Spleen (tissue), 7 donors: Measurements from ENCODE around the gene PTOV1.

Experiments used
- POLR2A ChIP-seq, 3 donors: fragments of 450-650 bp; IDR thresholded peaks; one replicate each; pipeline ENCODE4 v1.5.1; 2017; ENCODE audit warnings: antibody characterized with exemption in 3 of 3, mild to moderate bottlenecking in 1 of 3
- POLR2AphosphoS5 ChIP-seq, 3 donors: sonication (generic); formaldehyde crosslinking; IDR thresholded peaks; one replicate each; pipeline ENCODE4 v1.5.1; 2017; ENCODE audit warnings: antibody characterized with exemption in 3 of 3
- TF ChIP-seq, protein P1 (sequence below), 11 experiments: fragments of 200-600 bp in 7 of 11; fragments of 450-650 bp in 4 of 11; sonication (generic) in 4 of 11; IDR thresholded peaks in 8 of 11; conservative IDR thresholded peaks in 3 of 11; 1 replicate in 7 of 11; 2 replicates in 4 of 11; pipeline versions ENCODE4 v1.4.0 to v1.8.0; 2016 to 2021; ENCODE audit warnings: antibody characterized with exemption in 11 of 11, inconsistent platforms in 4 of 11, mild to moderate bottlenecking in 1 of 11
- donor health status: DM: no; HTN: no; CAD: no; lungs with moderate emphysema.
- donor health status: DM: no; HTN: no; CAD: no.
- donor health status: DM: no; HTN: no; CAD: no.

DNA sequence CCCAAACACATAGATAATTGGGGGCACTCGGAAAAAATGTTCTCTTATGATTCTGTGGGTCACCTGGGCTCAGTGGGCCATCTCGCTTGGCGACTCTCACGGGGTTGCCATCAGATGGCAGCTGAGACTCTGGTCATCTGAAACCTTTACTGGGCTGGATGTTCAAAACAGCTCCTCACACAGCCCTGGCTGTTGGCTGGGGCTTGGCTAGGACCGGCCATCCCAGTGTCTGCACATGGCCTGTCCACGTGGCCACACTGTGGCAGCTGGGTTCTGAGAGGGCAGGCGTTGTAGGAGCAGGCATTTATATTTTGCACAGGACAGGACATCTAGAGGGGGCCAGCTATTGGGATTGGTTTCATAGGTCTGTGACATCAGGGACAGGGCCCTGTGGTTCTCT is 17.4 kb upstream of the PTOV1 start:
- TF ChIP-seq, protein P1, sequence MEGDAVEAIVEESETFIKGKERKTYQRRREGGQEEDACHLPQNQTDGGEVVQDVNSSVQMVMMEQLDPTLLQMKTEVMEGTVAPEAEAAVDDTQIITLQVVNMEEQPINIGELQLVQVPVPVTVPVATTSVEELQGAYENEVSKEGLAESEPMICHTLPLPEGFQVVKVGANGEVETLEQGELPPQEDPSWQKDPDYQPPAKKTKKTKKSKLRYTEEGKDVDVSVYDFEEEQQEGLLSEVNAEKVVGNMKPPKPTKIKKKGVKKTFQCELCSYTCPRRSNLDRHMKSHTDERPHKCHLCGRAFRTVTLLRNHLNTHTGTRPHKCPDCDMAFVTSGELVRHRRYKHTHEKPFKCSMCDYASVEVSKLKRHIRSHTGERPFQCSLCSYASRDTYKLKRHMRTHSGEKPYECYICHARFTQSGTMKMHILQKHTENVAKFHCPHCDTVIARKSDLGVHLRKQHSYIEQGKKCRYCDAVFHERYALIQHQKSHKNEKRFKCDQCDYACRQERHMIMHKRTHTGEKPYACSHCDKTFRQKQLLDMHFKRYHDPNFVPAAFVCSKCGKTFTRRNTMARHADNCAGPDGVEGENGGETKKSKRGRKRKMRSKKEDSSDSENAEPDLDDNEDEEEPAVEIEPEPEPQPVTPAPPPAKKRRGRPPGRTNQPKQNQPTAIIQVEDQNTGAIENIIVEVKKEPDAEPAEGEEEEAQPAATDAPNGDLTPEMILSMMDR (IDR thresholded peaks at IDR 0.05 in 8 of 11, conservative IDR thresholded peaks at IDR 0.05 in 3 of 11), result no peak
- TF ChIP-seq POLR2AphosphoS5 (IDR thresholded peaks at IDR 0.05) (no peak), POLR2A (IDR thresholded peaks at IDR 0.05) (no peak)
